K562 (cell line): Measurements from ENCODE around the gene ZNF790. TPM values are rescaled to one million over a fixed set of nuclear protein-coding genes. Genes with fewer than 3 reads are reported as not detected.

Experiments
- AFF4 ChIP-seq: sonication (generic); formaldehyde crosslinking; IDR thresholded peaks from 2 replicates; pipeline ENCODE4 v1.8.0; 2023; ENCODE audit warnings: mild to moderate bottlenecking, missing genetic modification reagents
- ARID2 ChIP-seq: fragments of 450-650 bp; IDR thresholded peaks from 2 replicates; pipeline ENCODE4 v1.6.1; 2017; ENCODE audit warnings: antibody characterized with exemption, mild to moderate bottlenecking
- FOXA3 ChIP-seq, 2 experiments: fragments of 450-650 bp in 1 of 2; sonication (generic) in 1 of 2; formaldehyde crosslinking; IDR thresholded peaks in 1 of 2; conservative IDR thresholded peaks in 1 of 2; 2 replicates each; pipeline versions ENCODE4 v1.4.0 to v1.8.0; 2020 to 2022; ENCODE audit warnings: mild to moderate bottlenecking in 2 of 2, missing genetic modification reagents in 1 of 2
- HINFP ChIP-seq: fragments of 450-650 bp; conservative IDR thresholded peaks from 2 replicates; pipeline ENCODE4 v1.6.1; 2016; ENCODE audit warnings: missing genetic modification characterization, low read depth, mild to moderate bottlenecking, control low read depth, missing compliant biosample characterization
- MYBL2 ChIP-seq, 2 experiments: fragments of 450-650 bp in 1 of 2; sonication (generic) in 1 of 2; formaldehyde crosslinking in 1 of 2; IDR thresholded peaks; 2 replicates each; pipeline versions ENCODE4 v1.6.1 to v1.8.1; 2017 to 2022; ENCODE audit warnings: borderline replicate concordance in 1 of 2, inconsistent platforms in 1 of 2, low read depth in 1 of 2, mild to moderate bottlenecking in 1 of 2, missing genetic modification reagents in 1 of 2, moderate library complexity in 1 of 2
- NCOA6 ChIP-seq: fragments of 450-650 bp; IDR thresholded peaks from 2 replicates; pipeline ENCODE4 v1.6.1; 2017; ENCODE audit warnings: mild to moderate bottlenecking
- NR2C2 ChIP-seq, 2 experiments: fragments of 200-800 bp in 1 of 2; sonication (Bioruptor generic) in 1 of 2; sonication (generic) in 1 of 2; formaldehyde crosslinking in 1 of 2; IDR thresholded peaks; 2 replicates each; pipeline versions ENCODE4 v1.6.1 to v1.8.0; 2016 to 2022; ENCODE audit warnings: mild to moderate bottlenecking in 1 of 2, missing compliant biosample characterization in 1 of 2, missing genetic modification characterization in 1 of 2, missing genetic modification reagents in 1 of 2
- RBBP5 ChIP-seq: fragments of 200-600 bp; sonication (generic); IDR thresholded peaks from 2 replicates; pipeline ENCODE4 v1.6.1; 2012; ENCODE audit warnings: borderline replicate concordance, mild to moderate bottlenecking, low read length, control low read depth, inconsistent platforms; ENCODE audit not compliant: insufficient read depth, poor library complexity, severe bottlenecking
- SIN3A ChIP-seq, 2 experiments: fragments of 150-350 bp in 1 of 2; IDR thresholded peaks; 2 replicates each; pipeline ENCODE4 v1.6.1; 2011 to 2016; ENCODE audit warnings: borderline replicate concordance in 2 of 2, low read depth in 2 of 2, low read length in 2 of 2, mild to moderate bottlenecking in 2 of 2, moderate library complexity in 2 of 2; ENCODE audit not compliant: control insufficient read depth in 1 of 2
- SMC3 ChIP-seq: conservative IDR thresholded peaks from 2 replicates; pipeline ENCODE4 v1.6.1; 2011; ENCODE audit warnings: low read depth, low read length, improper control_type of control experiment; ENCODE audit not compliant: insufficient read depth
- SREBF1 ChIP-seq: fragments of 150-350 bp; IDR thresholded peaks from 2 replicates; pipeline ENCODE4 v1.6.1; 2014; ENCODE audit warnings: antibody characterized with exemption, low read depth, low read length, borderline replicate concordance
- TAF9B ChIP-seq: fragments of 450-650 bp; IDR thresholded peaks from 2 replicates; pipeline ENCODE4 v1.6.1; 2018; ENCODE audit warnings: mild to moderate bottlenecking; ENCODE audit not compliant: partially characterized antibody
- TAL1 ChIP-seq: fragments of 450-650 bp; IDR thresholded peaks from 2 replicates; pipeline ENCODE4 v1.6.1; 2016; ENCODE audit warnings: mild to moderate bottlenecking
- TBL1XR1 ChIP-seq, 2 experiments: IDR thresholded peaks; 2 replicates each; pipeline ENCODE4 v1.6.1; 2012; ENCODE audit warnings: improper control_type of control experiment in 2 of 2, low read length in 2 of 2, mild to moderate bottlenecking in 1 of 2
- TBP ChIP-seq: optimal IDR thresholded peaks from 2 replicates; pipeline ENCODE3; 2011; ENCODE audit warnings: low read depth, low read length, improper control_type of control experiment
- TRIM28 ChIP-seq: fragments of 450-650 bp; IDR thresholded peaks from 2 replicates; pipeline ENCODE4 v1.6.1; 2017
- YBX1 ChIP-seq: fragments of 450-650 bp; IDR thresholded peaks from 2 replicates; pipeline ENCODE4 v1.7.1; 2016; ENCODE audit warnings: mild to moderate bottlenecking
- polyA plus RNA-seq, 8 experiments: library from polyadenylated mRNA; depleted of rRNA in 4 of 8; stranded (reverse) in 5 of 8; unstranded in 3 of 8; fragments of >200 nt; fragmentation: Nextera tagmentation in 2 of 8; fragmentation: Illumina TruSeq in 1 of 8; extraction: Ambion mirVana in 2 of 8; extraction: Trizol in 1 of 8; gene quantifications; 2 replicates each; pipeline versions ENCODE4 v1.2.1 to v1.2.3, GENCODE V29; 2011 to 2014; ENCODE audit warnings: inconsistent platforms in 1 of 8, missing spikeins in 1 of 8
- total RNA-seq, 7 experiments: library from RNA; depleted of rRNA in 6 of 7; stranded (reverse); fragments of >200 nt in 6 of 7; fragmentation: Illumina TruSeq in 2 of 7; extraction: Trizol in 2 of 7; gene quantifications; 2 replicates each; pipeline versions ENCODE4 v1.2.1 to v1.2.3, GENCODE V29; 2011 to 2021; ENCODE audit warnings: low replicate concordance in 1 of 7
- TF ChIP-seq, protein P1 (sequence below): fragments of 250-450 bp; sonication (Bioruptor Pico); IDR thresholded peaks from 2 replicates; pipeline ENCODE4 v1.5.0; 2022; ENCODE audit warnings: mild to moderate bottlenecking

ZNF790 gene
- total and polyA plus RNA-seq, 9 of the 15 experiments (the other 6 are each of a cell fraction or from before 2014, with no cell fraction given) = 0.33 to 1.7 (median 0.53) TPM

DNA sequence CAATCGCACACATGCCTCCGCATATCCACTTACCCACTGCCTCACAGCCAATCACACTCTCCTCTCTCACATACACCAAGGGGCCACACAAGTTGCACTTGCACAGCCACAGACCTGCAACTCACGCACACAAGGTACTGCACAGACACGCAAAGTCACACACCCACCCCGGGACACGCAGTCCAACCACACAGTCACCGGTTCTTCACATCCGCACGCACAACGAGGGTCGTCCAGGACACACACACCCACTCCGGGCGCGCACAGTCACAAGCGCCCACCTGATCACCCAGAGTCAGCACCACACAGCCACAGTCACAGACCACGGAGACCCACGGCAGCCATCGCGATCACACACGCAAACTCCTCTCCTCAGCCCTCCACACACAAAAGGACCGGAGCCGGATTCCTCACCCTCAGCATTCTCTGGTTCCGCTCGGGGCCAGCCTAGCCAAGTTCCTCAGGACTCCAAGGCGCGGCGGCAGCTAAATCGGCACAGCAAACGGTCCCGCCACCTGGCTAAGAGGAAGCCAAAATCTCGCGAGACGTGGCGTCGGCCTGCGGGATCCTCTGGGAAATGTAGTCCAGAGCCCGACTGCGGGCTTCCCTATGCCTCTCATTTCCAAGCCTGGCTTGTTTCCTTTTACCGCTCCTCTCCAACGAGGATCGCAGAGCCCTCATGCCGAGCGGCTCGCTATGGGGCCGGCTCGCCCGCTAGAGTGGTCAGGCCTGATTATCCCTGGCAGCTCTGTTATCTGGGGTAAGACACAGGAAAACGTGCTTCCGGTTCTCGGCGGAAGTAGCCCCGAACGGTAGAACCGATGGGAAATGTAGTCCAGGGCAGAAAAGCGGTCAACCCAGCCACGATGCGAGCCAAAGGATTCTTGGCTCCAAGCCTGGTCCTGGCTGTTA is 65.6 kb downstream of the ZNF790 start, which contains the start of gene ZNF850 (continued):
- TF ChIP-seq MYBL2 (IDR thresholded peaks at IDR 0.05; ENCODE audit: low read depth) (no peak), MYBL2 (CRISPR knock-in tag; IDR thresholded peaks at IDR 0.05; ENCODE audit: borderline replicate concordance) (no peak), ARID2 (no peak), SMC3 (no peak), RBBP5 (peak; percentile 83), SIN3A (IDR thresholded peaks at IDR 0.05; ENCODE audit: borderline replicate concordance in 2 of 2, control insufficient read depth in 1 of 2, low read depth in 2 of 2, low read length in 2 of 2) (peak in 1 of 2 experiments; percentile 26; a peak in 1 of 4 replicates), SREBF1 (no peak), YBX1 (no peak), HINFP (tag) (no peak), TAF9B (peak; percentile 20), FOXA3 (CRISPR knock-in tag; conservative IDR thresholded peaks at IDR 0.05 in 1 of 2, IDR thresholded peaks at IDR 0.05 in 1 of 2) (0 out of 4 replicates have a peak, but pooled peaks of 1 of the 2 experiments have one; percentile 29), NR2C2 (CRISPR knock-in tag; IDR thresholded peaks at IDR 0.05) (no peak), NR2C2 (tag; IDR thresholded peaks at IDR 0.05) (peak; percentile 80), TAL1 (no peak; the same call in 1 of the 2 replicates), TRIM28 (no peak), NCOA6 (no peak), AFF4 (CRISPR knock-in tag) (no peak; the same call in 1 of the 2 replicates), TBL1XR1 (IDR thresholded peaks at IDR 0.05; ENCODE audit: low read length in 2 of 2) (peak in 1 of 2 experiments; percentile 54; a peak in 1 of 4 replicates), TBP (no peak)
- TF ChIP-seq, protein P1, sequence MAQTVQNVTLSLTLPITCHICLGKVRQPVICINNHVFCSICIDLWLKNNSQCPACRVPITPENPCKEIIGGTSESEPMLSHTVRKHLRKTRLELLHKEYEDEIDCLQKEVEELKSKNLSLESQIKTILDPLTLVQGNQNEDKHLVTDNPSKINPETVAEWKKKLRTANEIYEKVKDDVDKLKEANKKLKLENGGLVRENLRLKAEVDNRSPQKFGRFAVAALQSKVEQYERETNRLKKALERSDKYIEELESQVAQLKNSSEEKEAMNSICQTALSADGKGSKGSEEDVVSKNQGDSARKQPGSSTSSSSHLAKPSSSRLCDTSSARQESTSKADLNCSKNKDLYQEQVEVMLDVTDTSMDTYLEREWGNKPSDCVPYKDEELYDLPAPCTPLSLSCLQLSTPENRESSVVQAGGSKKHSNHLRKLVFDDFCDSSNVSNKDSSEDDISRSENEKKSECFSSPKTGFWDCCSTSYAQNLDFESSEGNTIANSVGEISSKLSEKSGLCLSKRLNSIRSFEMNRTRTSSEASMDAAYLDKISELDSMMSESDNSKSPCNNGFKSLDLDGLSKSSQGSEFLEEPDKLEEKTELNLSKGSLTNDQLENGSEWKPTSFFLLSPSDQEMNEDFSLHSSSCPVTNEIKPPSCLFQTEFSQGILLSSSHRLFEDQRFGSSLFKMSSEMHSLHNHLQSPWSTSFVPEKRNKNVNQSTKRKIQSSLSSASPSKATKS (CRISPR knock-in tag) = no peak
